GM12878 (cell line): ENCODE measurements around the gene HS3ST2. TPM values are rescaled to one million over a fixed set of nuclear protein-coding genes. Genes with fewer than 3 reads are reported as not detected.

Experiments used
- ATAC-seq: fragments of 200-7000 bp; cut with Tn5 transposase; 3 replicates; pipeline ENCODE4 v1.9.1; 2020; ENCODE audit warnings: mild to moderate bottlenecking, moderate library complexity
- BruUV-seq: library from RNA; stranded (reverse); fragments of 400-500 nt; replicated peaks from 2 replicates; lab custom pipeline; 2021; lab: Mats Ljungman, UMichigan
- CTCF ChIA-PET: fragments of 300-600 bp; sonication (Branson Sonifier 250); formaldehyde crosslinking; extraction: SDS; loops from one replicate; lab custom pipeline; 2021; ENCODE audit warnings: inconsistent platforms; lab: Yijun Ruan, JAX
- POLR2A ChIA-PET: fragments of 350-600 bp; formaldehyde crosslinking; extraction: SDS; loops from one replicate; lab custom pipeline; 2021; ENCODE audit warnings: inconsistent platforms; lab: Charles Lee
- RAD21 ChIA-PET: fragments of 300-600 bp; sonication (Branson Sonifier 250); formaldehyde crosslinking; loops from one replicate; lab custom pipeline; 2023; ENCODE audit warnings: antibody characterized with exemption; ENCODE audit not compliant: unreplicated experiment; lab: Charles Lee
- SMC1A ChIA-PET: fragments of 300-600 bp; sonication (Branson Sonifier 250); formaldehyde crosslinking; loops from one replicate; lab custom pipeline; 2023; ENCODE audit not compliant: unreplicated experiment, uncharacterized antibody; lab: Charles Lee
- DNase-seq: peaks from one replicate; pipeline ENCODE4 v3.0.0-alpha.2; 2011; ENCODE audit warnings: low read depth, low spot score
- FAIRE-seq: peaks from 3 replicates; lab custom pipeline; 2011; peaks lifted over from hg19 to GRCh38; lab: Jason Lieb, UNC
- H2AFZ ChIP-seq: 2 replicates; pipeline ENCODE4 v1.6.0; 2011; ENCODE audit warnings: low read depth, low read length, control low read depth; ENCODE audit not compliant: control insufficient read depth
- H3K27ac ChIP-seq: 2 replicates; pipeline ENCODE4 v1.5.1; 2011; ENCODE audit warnings: control low read depth; ENCODE audit not compliant: control insufficient read depth, insufficient read depth
- H3K27me3 ChIP-seq, 2 experiments: replicated peaks in 1 of 2; 2 replicates each; pipeline versions ENCODE4 v1.6.0 to v1.6.1; 2011; ENCODE audit warnings: low read length in 1 of 2; ENCODE audit not compliant: control insufficient read depth in 2 of 2, insufficient read depth in 2 of 2
- H3K36me3 ChIP-seq, 2 experiments: 2 replicates each; pipeline ENCODE4 v1.5.1; 2011; ENCODE audit warnings: low read length in 1 of 2; ENCODE audit not compliant: control insufficient read depth in 2 of 2, insufficient read depth in 2 of 2
- H3K4me1 ChIP-seq: 2 replicates; pipeline ENCODE4 v1.6.1; 2011; ENCODE audit warnings: mild to moderate bottlenecking, low read length, moderate library complexity, mixed read lengths; ENCODE audit not compliant: control insufficient read depth, insufficient read depth
- H3K4me2 ChIP-seq: 2 replicates; pipeline ENCODE4 v1.6.0; 2011; ENCODE audit warnings: control low read depth; ENCODE audit not compliant: control insufficient read depth, insufficient read depth
- H3K4me3 ChIP-seq: fragments of 200-600 bp; sonication (generic); 2 replicates; pipeline ENCODE4 v1.5.1; 2016
- H3K79me2 ChIP-seq: 2 replicates; pipeline ENCODE4 v1.6.0; 2011; ENCODE audit warnings: low read length; ENCODE audit not compliant: control insufficient read depth, insufficient read depth
- H3K9ac ChIP-seq: 2 replicates; pipeline ENCODE4 v1.8.0; 2011; ENCODE audit warnings: low read length, control low read depth, mixed read lengths; ENCODE audit not compliant: control insufficient read depth, insufficient read depth
- H3K9me3 ChIP-seq: replicated peaks from 3 replicates; pipeline ENCODE4 v1.5.1; 2011; ENCODE audit warnings: mild to moderate bottlenecking, low read length; ENCODE audit not compliant: control insufficient read depth, insufficient read depth
- H4K20me1 ChIP-seq: 2 replicates; pipeline ENCODE4 v1.6.0; 2011; ENCODE audit not compliant: control insufficient read depth, insufficient read depth
- BCLAF1 ChIP-seq: fragments of 450-650 bp; IDR thresholded peaks from 2 replicates; pipeline ENCODE4 v1.6.1; 2017; ENCODE audit warnings: antibody characterized with exemption, mild to moderate bottlenecking, moderate library complexity
- ELK1 ChIP-seq: IDR thresholded peaks from 2 replicates; pipeline ENCODE4 v1.6.1; 2012; ENCODE audit warnings: low read depth, low read length, improper control_type of control experiment
- PRDM15 ChIP-seq: fragments of 450-650 bp; formaldehyde crosslinking; IDR thresholded peaks from 2 replicates; pipeline ENCODE4 v1.4.0; 2020; ENCODE audit warnings: mild to moderate bottlenecking, moderate library complexity
- RUNX3 ChIP-seq: IDR thresholded peaks from 2 replicates; pipeline ENCODE4 v1.6.1; 2012; ENCODE audit warnings: low read length, inconsistent platforms
- SIN3A ChIP-seq: IDR thresholded peaks from 2 replicates; pipeline ENCODE4 v1.6.1; 2012; ENCODE audit warnings: low read depth, low read length, improper control_type of control experiment
- ZBED1 ChIP-seq: IDR thresholded peaks from 2 replicates; pipeline ENCODE4 v1.6.1; 2016; ENCODE audit warnings: borderline replicate concordance
- ZNF687 ChIP-seq: fragments of 450-650 bp; IDR thresholded peaks from 2 replicates; pipeline ENCODE4 v1.6.1; 2017; ENCODE audit warnings: mild to moderate bottlenecking, moderate library complexity
- in situ Hi-C: fragments of 300-500 bp; cut with MboI; formaldehyde crosslinking; loops from 9 replicates; pipeline ENCODE4 v1.14.3; 2018; ENCODE audit warnings: mixed read lengths
- intact Hi-C: fragments of 100-400 bp; cut with micrococcal nuclease; formaldehyde crosslinking; loops from one replicate; pipeline ENCODE4 v1.14.2; 2022; ENCODE audit not compliant: unreplicated experiment
- polyA plus RNA-seq, 11 experiments: library from polyadenylated mRNA; depleted of rRNA in 4 of 11; unstranded in 6 of 11; stranded (reverse) in 5 of 11; fragments of >200 nt; fragmentation: Nextera tagmentation in 4 of 11; fragmentation: Illumina TruSeq in 1 of 11; extraction: Ambion mirVana in 4 of 11; extraction: Trizol in 1 of 11; gene quantifications; 1 replicate in 1 of 11; 2 replicates in 10 of 11; pipeline versions ENCODE4 v1.2.1 to v1.2.3, GENCODE V29; 2011 to 2016; ENCODE audit warnings: inconsistent platforms in 2 of 11, missing spikeins in 2 of 11, low read depth in 1 of 11
- total RNA-seq, 4 experiments: library from RNA; depleted of rRNA in 3 of 4; stranded (reverse); fragments of >200 nt in 3 of 4; fragmentation: Illumina TruSeq in 1 of 4; extraction: Trizol in 1 of 4; gene quantifications; 2 replicates each; pipeline versions ENCODE4 v1.2.1 to v1.2.3, GENCODE V29; 2013 to 2021

HS3ST2 gene
- total and polyA plus RNA-seq, 10 of the 15 experiments (the other 5 are each of a cell fraction or from before 2014, with no cell fraction given) = not detected

- SMC1A ChIA-PET = no interaction called here
- RAD21 ChIA-PET = no interaction called here
- H3K9me3 ChIP-seq = no peaks in the 10 kb centered on the region; the same call in 2 of the 3 replicates
- intact Hi-C loops = no loop called here
- H3K27ac ChIP-seq = no peak overlapping the region
- ATAC-seq (no peak), DNase-seq (no peak), FAIRE-seq (no peak)
- no peaks in the 10 kb centered on the region for H3K36me3 ChIP-seq
- no peaks in the 10 kb centered on the region for H3K79me2 ChIP-seq
- in situ Hi-C loops = no loop called here
- no peaks in the 10 kb centered on the region for H3K4me1 ChIP-seq
- H3K4me3 ChIP-seq = no peak overlapping the region
- H4K20me1 ChIP-seq = no peaks in the 10 kb centered on the region
- peaks cover 0 to 3% of the 10 kb centered on the region in 2 experiments; a peak in 1 of 4 replicates for H3K27me3 ChIP-seq
- H3K4me2 ChIP-seq = no peak overlapping the region
- H2AFZ ChIP-seq = no peak overlapping the region
- CTCF ChIA-PET = no interaction called here
- POLR2A ChIA-PET = no interaction called here
- no peak for TF ChIP-seq ZNF687
- TF ChIP-seq RUNX3 = no peak
- no peak for TF ChIP-seq BCLAF1
- TF ChIP-seq SIN3A = no peak
- TF ChIP-seq ELK1 = no peak
- no peak for TF ChIP-seq PRDM15
- no peak for TF ChIP-seq ZBED1
- BruUV-seq = no TSS peak
- no peak overlapping the region for H3K9ac ChIP-seq
Measured at GRCh38 chr16:22810226-22810625, 3.7 kb upstream of the HS3ST2 start.
